GM13976 (cell line): ENCODE measurements around the gene CLIP1.
"Not testable (repeated sequence)": the region's sequence is repeated elsewhere in the genome, so short reads cannot be mapped to it uniquely, and the experiment has no call there.

Experiments
- DNase-seq: peaks from one replicate; pipeline ENCODE4 v3.0.0; 2012; ENCODE audit warnings: low spot score
- in situ Hi-C: fragments of 300-500 bp; cut with MboI; formaldehyde crosslinking; loops from one replicate; pipeline ENCODE4 v1.12.0; 2022; ENCODE audit warnings: low sequenced_read_pairs, mixed read lengths, inconsistent platforms; ENCODE audit not compliant: unreplicated experiment
- TF ChIP-seq, protein P1 (sequence below): IDR thresholded peaks from 2 replicates; pipeline ENCODE4 v1.5.1; 2012; ENCODE audit warnings: borderline replicate concordance, mild to moderate bottlenecking; ENCODE audit not compliant: insufficient read depth; ENCODE audit errors: extremely low read depth, missing control alignments, control extremely low read depth

CLIP1 gene

DNA sequence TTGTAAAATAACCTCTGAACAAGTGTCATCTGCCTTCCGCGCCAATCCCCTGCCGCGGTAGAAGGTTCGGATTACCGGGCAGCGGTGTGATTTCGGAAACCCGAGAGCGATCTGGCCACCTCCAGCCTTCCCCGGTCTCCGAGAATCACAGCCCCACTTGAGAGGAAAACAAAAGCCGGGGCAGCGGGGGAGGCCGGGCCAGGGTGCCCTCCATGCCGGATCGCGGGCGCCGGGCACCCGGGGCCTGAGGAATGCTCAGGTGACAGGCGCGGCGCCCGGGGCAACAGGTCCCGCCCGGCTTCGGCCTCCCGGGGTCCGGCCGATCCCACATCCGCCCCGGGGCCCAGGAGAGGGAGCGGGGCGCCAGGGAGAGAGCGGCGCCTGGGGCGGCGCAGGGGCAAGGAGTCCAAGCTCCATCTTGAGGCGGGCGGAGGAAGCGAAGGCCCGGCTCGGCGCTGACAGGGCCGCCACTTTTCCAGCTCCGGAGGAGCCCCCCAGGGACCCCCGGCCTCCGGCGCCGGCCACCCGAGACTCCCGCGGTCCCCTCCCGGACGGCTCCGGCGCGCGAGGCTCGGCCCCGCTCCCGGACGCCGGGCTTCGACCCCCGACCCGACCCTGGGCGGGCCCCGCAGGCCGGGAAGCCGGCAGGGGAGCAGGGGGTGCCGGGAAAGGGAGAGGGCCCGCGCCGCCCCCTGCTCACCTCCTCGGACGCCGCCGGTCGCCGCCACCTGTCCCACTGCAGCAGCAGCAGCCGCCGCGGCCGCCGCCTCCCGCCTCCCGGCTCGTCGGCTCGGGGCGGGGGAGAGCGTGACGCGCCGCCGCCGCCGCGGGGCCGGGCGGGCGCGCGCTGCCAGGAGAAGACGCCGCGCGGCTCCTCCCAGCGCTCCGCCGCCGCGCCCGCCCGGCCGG lies at the start of gene CLIP1:
Gene CLIP1, minus strand, starts transcription at position 849 of the 909 bp plus-strand sequence. CDS start 42,217 bp downstream, outside the sequence.
- peak; percentile 81 for DNase-seq
- TF ChIP-seq, protein P1, sequence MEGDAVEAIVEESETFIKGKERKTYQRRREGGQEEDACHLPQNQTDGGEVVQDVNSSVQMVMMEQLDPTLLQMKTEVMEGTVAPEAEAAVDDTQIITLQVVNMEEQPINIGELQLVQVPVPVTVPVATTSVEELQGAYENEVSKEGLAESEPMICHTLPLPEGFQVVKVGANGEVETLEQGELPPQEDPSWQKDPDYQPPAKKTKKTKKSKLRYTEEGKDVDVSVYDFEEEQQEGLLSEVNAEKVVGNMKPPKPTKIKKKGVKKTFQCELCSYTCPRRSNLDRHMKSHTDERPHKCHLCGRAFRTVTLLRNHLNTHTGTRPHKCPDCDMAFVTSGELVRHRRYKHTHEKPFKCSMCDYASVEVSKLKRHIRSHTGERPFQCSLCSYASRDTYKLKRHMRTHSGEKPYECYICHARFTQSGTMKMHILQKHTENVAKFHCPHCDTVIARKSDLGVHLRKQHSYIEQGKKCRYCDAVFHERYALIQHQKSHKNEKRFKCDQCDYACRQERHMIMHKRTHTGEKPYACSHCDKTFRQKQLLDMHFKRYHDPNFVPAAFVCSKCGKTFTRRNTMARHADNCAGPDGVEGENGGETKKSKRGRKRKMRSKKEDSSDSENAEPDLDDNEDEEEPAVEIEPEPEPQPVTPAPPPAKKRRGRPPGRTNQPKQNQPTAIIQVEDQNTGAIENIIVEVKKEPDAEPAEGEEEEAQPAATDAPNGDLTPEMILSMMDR: peak; percentile 75
- in situ Hi-C loops: no loop called here

DNA sequence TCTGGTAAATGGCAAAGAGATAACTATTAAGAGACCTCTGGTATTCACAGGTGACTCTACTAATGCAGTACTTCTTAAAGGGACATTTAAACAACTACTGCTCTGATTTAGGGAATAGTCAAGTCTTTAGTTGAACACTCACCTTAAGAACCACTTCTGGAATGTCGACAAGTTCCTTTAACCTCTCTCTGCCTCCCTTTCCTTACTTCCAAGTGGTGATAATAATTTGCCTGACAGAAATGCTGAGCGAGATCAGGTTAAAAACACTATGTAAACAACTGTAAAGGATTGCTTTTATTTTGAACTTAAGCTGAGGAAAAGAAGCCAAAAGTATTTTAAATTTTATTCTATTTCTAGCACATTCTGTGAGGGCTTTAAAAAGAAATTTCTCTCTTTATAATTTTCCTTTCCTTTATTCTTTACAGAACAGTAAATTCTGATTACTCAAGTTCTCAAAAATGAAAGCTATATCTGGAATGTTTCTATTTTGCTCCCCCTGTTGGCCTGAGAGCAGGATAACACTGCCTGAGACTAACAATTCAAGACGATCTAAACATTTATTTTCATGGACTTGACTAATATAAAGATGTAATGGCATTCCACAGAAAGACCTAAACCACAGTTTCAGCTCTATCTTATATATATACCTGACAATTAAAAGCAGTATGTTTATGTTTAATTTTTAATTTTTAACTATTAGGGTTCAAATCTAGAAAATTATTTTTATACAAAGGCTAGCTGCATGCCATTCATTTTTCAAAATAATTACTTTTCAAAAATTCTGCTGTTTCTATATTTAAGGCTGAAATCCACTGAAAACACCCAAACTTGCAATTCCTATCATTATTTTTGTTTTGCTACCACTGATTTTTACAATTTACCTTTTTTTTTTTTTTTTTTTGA lies 49.1 kb upstream of the CLIP1 start:
- in situ Hi-C loops: no loop called here
- peak; percentile 62 for DNase-seq

DNA sequence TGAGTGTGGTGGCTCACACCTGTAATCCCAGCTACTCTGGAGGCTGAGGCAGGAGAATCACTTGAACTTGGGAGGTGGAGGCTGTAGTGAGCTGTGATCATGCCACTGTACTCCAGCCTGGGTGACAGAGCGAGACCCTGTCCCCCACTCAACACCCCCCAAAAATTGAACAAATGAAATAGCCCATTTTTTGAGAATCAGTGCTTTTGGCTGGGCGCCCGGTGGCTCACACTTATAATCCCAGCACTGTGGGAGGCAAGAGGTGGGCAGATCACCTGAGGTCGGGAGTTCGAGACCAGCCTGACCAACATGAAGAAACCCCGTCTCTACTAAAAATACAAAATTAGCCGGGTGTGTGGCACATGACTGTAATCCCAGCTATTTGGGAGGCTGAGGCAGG lies 48.1 kb upstream of the CLIP1 start:
- in situ Hi-C loops: not testable (repeated sequence)

More for the DNA sequence above, 49.1 kb upstream of the CLIP1 start:
- TF ChIP-seq, protein P1: peak; percentile 72

DNA sequence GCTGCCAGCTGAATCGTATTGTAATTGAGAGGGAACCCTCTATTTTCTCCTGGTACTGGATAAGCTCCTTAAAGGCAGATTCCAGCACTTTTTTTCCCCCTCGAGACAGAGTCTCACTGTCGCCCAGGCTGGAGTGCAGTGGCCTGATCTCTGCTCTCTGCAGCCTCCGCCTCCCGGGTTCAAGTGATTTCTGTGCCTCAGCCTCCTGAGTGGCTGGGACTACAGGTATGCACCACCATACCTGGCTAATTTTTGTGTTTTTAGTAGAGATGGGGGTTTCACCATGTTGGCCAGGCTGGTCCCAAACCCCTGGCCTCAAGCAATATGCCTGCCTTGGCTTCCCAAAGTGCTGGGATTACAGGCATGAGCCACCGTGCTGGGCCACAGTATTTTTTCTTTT lies 47.4 kb upstream of the CLIP1 start:
- in situ Hi-C loops, DNase-seq: not testable (repeated sequence)

More for the DNA sequence above, 48.1 kb upstream of the CLIP1 start:
- not testable (repeated sequence) for DNase-seq

DNA sequence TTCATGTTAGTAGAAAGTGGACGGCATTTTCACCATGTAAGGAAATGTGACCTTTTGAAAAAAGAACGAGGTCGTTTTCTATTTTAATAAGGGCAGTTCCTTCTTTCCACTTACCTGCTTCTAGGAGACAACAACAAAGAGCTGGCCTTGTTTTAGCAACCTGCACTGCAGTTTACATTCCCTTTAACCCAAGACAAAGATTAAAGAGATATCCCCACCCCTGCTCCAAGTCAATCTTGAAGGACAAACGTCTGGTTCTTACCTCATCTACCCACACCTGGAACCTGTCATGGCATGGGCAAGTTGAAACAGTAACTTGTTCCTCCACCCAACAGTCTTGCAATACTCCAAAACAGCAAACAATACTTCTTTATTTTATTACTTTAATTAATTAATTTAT lies 45.5 kb upstream of the CLIP1 start:
- DNase-seq: no peak
- TF ChIP-seq, protein P1: no peak
- in situ Hi-C loops: no loop called here

DNA sequence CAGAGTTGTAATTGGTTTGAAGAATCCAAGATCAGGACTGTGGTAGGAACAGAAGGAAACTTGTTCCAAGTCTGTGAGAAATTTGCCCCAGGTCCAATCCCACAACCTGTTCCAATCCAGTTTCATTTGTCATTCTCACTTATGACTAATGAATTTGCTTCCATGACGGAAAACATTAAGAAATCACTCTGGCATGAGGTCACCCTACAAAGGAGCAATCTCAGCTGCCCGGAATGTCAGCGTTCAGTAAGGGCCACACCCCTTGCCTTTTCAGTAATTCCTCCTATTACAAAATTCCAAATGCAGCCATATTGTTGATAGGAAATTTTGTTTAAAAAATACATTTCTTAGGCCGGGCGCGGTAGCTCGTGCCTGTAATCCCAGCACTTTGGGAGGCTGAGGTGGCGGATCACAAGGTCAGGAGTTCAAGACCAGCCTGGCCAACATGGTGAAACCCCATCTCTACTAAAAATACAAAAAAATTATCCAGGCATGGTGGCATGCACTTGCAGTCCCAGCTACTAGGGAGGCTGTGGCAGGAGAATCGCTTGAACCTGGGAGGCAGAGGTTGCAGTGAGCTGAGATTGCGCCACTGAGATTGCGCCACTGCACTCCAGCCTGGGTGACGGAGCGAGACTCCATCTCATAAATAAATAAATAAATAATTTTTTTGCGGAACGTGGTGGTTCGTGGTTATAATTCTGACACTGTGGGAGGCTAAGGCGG lies 42.0 kb upstream of the CLIP1 start:
- in situ Hi-C loops, DNase-seq: not testable (repeated sequence)

DNA sequence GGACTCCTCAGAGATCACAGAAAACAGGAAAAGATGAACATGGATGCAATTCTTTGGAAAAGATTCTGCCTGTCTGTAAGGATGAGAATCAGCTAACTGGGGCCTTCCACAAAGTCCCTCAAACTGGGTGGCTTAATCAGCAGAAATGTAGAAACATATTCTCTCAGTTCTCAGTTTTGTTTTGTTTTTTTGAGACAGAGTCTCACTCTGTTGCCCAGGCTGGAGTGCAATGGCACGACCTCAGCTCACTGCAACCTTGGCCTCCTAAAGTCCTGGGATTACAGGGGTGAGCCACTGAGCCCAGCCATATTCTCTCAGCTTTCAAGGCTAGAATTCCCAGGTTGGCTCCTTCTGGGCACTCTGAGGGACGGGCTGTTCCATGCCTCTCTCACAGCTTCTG lies 38.2 kb upstream of the CLIP1 start:
- DNase-seq: no peak
- in situ Hi-C loops: no loop called here
- TF ChIP-seq, protein P1: no peak
